ACC112 (cell line): Measurements from ENCODE around the gene KCNH1.

Source experiments
- H2AFZ ChIP-seq: fragments of 200-600 bp; sonication (generic); one replicate; pipeline ENCODE4 v1.6.0; 2017; ENCODE audit warnings: antibody characterized with exemption, low read length; ENCODE audit not compliant: unreplicated experiment
- H3K27ac ChIP-seq: fragments of 200-600 bp; sonication (generic); 2 replicates; pipeline ENCODE4 v1.5.1; 2014; ENCODE audit warnings: low read depth, mild to moderate bottlenecking, antibody characterized with exemption, low read length, moderate library complexity
- H3K27me3 ChIP-seq: fragments of 200-600 bp; sonication (generic); 2 replicates; pipeline ENCODE4 v1.6.1; 2014; ENCODE audit warnings: mild to moderate bottlenecking, antibody characterized with exemption, low read length, moderate library complexity, mixed read lengths; ENCODE audit not compliant: insufficient read depth
- H3K36me3 ChIP-seq: fragments of 200-600 bp; sonication (generic); 2 replicates; pipeline ENCODE4 v1.6.1; 2016; ENCODE audit warnings: mild to moderate bottlenecking, antibody characterized with exemption, low read length, moderate library complexity, mixed read lengths; ENCODE audit not compliant: insufficient read depth
- H3K4me1 ChIP-seq: fragments of 200-600 bp; sonication (generic); one replicate; pipeline ENCODE4 v1.6.1; 2016; ENCODE audit warnings: low read length, mixed read lengths; ENCODE audit not compliant: insufficient read depth, unreplicated experiment, control insufficient read depth
- H3K4me3 ChIP-seq: fragments of 200-600 bp; sonication (generic); 2 replicates; pipeline ENCODE4 v1.5.1; 2014; ENCODE audit warnings: mild to moderate bottlenecking, low read depth, low read length
- H3K79me2 ChIP-seq: fragments of 200-600 bp; sonication (generic); one replicate; pipeline ENCODE4 v1.6.0; 2016; ENCODE audit warnings: low read length; ENCODE audit not compliant: control insufficient read depth, unreplicated experiment, insufficient read depth

Gene KCNH1

DNA sequence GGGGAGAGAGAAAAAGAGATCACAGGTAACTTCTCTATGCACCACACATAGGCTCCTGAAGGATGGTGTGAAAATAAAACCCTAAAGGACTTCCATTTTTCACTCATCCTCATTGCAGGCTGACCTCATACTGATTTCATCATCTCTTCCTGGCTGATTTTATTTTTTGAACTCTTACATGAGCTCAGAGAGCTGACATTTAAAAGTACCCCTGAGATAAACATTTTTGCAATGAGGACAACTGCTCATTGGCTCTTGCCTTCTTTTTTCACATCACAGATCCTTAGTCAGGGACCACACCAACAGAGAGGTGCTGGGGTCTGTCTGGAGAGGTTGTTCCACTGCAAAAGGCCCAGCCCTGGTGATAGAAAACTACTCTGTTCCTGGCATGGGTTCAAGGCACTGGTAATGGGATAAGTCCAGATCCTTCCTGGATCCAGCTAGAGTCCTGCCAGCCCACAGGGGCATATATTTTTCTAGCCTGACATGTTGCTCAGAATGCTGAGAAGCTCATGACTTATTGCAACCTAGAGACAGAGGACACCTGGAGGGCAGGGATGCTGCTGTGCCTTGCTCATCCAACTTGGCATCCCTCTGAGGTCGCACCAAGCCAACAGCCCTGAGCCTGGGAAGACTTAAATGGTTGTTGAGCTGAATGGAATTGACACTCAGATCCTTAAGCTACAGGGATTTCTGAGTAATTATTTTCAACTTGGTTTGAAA, 445.3 kb downstream of the KCNH1 start:
- no peak overlapping the region for H3K4me3 ChIP-seq
- H2AFZ ChIP-seq: no peak overlapping the region
- no peaks in the 10 kb centered on the region for H3K27me3 ChIP-seq
- no peaks in the 10 kb centered on the region for H3K4me1 ChIP-seq
- H3K27ac ChIP-seq: no peak overlapping the region
- no peaks in the 10 kb centered on the region for H3K36me3 ChIP-seq
- no peaks in the 10 kb centered on the region for H3K79me2 ChIP-seq

DNA sequence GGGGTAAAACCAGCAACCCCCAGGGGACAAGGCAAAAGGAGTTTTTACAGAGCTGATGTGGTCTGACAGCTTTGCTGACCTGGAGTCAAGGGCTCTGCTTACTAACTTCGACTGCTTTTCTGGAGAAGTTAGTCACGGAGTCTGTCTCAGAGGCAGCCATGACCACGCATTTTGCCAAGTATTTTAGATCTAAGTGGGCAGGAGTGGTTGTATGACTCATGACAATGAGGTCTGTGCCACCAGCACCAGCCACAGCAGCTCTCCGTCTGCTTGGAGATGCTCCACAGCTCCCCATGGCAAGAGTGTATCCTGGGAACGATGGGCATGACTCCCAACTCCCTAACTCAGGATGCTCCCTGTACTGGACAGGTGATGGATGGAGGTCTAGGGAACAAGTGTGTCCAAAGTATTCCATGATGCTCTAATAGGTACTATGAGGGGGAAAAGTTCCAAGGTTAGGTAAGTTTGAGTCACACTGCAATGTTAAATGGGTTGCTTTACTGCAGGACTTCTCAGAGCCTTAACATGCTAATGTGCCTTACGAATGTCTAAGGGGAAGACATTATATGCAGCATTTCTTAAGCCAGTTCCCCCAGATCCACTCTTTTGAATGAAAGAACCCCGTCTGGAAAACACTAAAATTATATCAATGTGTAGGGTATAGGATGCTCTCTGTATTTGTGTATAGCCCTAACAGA, 446.2 kb downstream of the KCNH1 start:
- Histone ChIP-seq H3K27me3 (no peaks in the 10 kb centered on the region), H3K4me1 (no peaks in the 10 kb centered on the region), H3K36me3 (no peaks in the 10 kb centered on the region), H3K79me2 (no peaks in the 10 kb centered on the region), H3K27ac (no peak overlapping the region), H2AFZ (no peak overlapping the region), H3K4me3 (no peak overlapping the region)

DNA sequence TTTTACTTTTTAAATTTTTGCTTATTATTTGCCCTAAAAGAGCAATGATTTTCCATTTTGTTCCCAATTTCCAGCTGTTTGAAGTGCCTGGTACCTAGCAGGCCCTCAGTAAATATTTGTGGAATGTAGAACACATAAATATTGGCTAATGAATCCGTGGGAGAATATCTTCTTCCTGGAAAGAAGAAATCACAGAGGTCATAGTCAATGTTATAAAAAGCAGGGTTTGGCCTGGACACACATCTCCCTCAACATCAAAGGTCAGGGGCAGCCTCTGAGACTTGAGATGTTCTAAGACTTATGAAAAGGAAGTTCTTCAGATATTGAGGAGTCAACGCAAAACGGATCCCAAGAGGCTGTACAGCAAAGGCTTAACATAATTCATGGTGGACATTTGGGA, 447.1 kb downstream of the KCNH1 start:
- H3K4me3 ChIP-seq: no peak overlapping the region
- no peak overlapping the region for H3K27ac ChIP-seq

DNA sequence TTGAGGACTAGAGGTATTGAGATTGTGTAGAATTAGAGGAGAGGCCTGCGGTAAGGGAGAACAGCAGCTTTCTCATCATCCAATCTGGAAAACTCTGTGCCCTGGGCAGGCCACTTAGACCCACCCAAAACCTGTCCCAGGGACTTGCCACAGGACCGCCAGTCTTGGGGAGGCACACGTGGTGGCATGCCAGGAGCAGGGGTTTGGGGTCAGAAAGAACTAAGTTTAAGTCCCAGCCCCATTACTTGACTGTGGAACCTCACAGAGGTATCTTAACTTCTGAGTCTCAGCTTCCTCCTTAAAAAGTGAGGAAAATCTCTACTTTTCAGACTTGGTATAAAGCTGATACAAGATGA, 448.7 kb downstream of the KCNH1 start:
- Histone ChIP-seq H3K4me1 (no peaks in the 10 kb centered on the region), H3K27ac (no peak overlapping the region), H3K27me3 (no peaks in the 10 kb centered on the region), H3K79me2 (no peaks in the 10 kb centered on the region), H3K4me3 (no peak overlapping the region), H2AFZ (no peak overlapping the region), H3K36me3 (no peaks in the 10 kb centered on the region)

More for the DNA sequence above, 447.1 kb downstream of the KCNH1 start:
- no peaks in the 10 kb centered on the region for H3K79me2 ChIP-seq
- no peaks in the 10 kb centered on the region for H3K36me3 ChIP-seq
- H3K4me1 ChIP-seq: no peaks in the 10 kb centered on the region
- H2AFZ ChIP-seq: no peak overlapping the region
- no peaks in the 10 kb centered on the region for H3K27me3 ChIP-seq

- H3K36me3 ChIP-seq: no peaks in the 10 kb centered on the region
- no peak overlapping the region for H3K27ac ChIP-seq
- no peaks in the 10 kb centered on the region for H3K4me1 ChIP-seq
- H3K79me2 ChIP-seq: no peaks in the 10 kb centered on the region
- no peak overlapping the region for H3K4me3 ChIP-seq
- H3K27me3 ChIP-seq: no peaks in the 10 kb centered on the region
- H2AFZ ChIP-seq: no peak overlapping the region
These were observed 449.3 kb downstream of the KCNH1 start for GRCh38 chr1:210684466-210685294.

DNA sequence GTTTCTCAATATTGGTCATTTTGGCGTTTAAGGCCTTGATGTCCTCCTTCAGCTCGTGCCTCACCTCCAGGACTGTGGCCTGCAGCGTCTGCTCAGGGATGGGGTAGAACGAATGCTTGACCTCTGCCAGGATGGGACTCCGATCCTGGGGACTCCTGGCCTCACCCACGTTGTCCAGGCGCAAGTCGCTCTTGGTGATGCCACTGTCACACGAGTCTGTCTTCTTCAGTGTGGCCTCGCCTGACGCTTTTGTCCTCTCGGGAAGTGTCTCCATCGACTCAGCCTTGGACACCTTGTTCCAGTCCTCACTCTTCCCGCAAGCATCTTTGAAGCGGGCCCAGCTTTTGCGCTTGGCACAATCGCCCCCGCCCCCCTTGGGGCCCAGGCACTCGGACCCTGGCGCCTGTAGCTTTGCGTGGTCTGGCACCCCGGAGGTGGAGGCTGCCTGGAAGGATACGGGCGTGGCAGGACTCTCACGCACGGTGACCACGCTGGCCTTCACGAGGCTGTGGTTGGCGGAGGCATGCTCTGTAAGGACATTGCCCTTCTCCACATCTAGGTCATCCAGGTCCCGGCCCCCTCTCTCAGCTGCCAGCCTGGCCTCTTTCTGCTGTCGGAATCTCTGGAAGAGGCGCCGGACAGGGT, 450.4 kb downstream of the KCNH1 start:
- H3K4me1 ChIP-seq: no peaks in the 10 kb centered on the region
- H3K4me3 ChIP-seq: no peak overlapping the region
- H3K79me2 ChIP-seq: no peaks in the 10 kb centered on the region
- no peak overlapping the region for H3K27ac ChIP-seq
- H3K27me3 ChIP-seq: no peaks in the 10 kb centered on the region
- no peaks in the 10 kb centered on the region for H3K36me3 ChIP-seq
- no peak overlapping the region for H2AFZ ChIP-seq

DNA sequence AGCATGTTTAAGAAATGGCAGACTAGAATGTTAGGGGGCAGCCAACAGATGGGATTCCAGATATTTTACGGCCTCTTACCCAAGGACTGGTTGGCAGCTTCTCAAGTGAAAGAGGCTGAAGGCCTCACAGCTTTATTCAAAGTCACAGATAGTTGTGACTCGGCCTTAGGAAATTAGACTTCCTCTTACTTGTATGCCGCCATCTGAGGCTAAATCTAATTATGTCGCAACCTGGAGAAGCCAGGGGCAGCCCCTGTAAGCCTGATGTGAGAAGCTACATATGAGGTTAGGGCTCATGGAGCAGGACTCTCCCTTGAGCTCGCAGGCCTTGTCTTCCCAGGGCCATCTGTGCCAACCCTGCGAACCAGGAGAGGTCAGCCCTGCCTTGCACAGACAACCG, 452.8 kb downstream of the KCNH1 start:
- no peaks in the 10 kb centered on the region for H3K27me3 ChIP-seq
- H2AFZ ChIP-seq: no peak overlapping the region

DNA sequence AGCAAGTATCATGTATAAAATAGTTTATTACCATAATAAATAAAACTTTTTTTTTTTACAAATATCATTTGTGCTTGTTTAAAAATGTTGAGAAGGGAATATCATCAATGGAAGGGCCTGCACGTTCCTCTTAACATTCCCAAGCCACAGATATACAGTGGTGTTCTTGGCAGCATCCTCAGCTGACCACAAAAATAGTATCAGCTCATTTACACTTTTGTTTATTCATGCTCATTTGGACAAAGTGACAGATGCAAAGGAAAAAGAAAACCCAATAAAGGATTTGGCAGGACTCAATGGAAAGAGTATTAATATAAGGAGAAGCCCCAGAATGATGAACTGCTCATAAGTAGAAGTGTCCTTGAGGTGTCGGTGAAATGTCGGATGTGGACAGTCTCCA, 455.6 kb downstream of the KCNH1 start:
- H3K4me1 ChIP-seq: no peaks in the 10 kb centered on the region
- no peak overlapping the region for H3K27ac ChIP-seq
- no peaks in the 10 kb centered on the region for H3K36me3 ChIP-seq
- no peaks in the 10 kb centered on the region for H3K79me2 ChIP-seq
- no peak overlapping the region for H2AFZ ChIP-seq
- H3K27me3 ChIP-seq: no peaks in the 10 kb centered on the region
- no peak overlapping the region for H3K4me3 ChIP-seq

More for the DNA sequence above, 452.8 kb downstream of the KCNH1 start:
- H3K4me1 ChIP-seq: no peaks in the 10 kb centered on the region
- no peaks in the 10 kb centered on the region for H3K79me2 ChIP-seq
- no peaks in the 10 kb centered on the region for H3K36me3 ChIP-seq
- H3K4me3 ChIP-seq: no peak overlapping the region
- no peak overlapping the region for H3K27ac ChIP-seq

GRCh38 chr1:210677533-210677932, 456.4 kb downstream of the KCNH1 start:
- Histone ChIP-seq H3K27ac (no peak overlapping the region), H3K4me3 (no peak overlapping the region), H3K36me3 (no peaks in the 10 kb centered on the region), H3K27me3 (no peaks in the 10 kb centered on the region), H3K4me1 (no peaks in the 10 kb centered on the region), H3K79me2 (no peaks in the 10 kb centered on the region), H2AFZ (no peak overlapping the region)

DNA sequence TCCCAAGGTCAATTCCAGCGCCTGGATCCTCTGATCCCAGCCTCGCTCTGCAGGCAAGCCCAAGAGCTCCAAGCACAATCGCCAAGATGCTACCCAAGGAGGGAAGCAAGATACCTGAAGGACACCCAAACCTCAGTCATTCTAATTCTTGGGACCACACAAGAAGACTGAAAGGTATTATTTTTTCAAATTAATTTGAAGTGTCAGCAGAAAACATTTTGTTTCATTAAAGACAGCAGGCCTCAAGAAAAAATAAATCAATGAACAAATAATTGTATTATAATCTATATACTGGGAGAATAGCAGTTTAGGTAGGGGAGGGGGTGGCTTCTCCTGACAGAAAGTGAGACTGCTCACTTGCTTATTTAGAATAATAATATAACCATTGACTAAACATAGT, 457.4 kb downstream of the KCNH1 start:
- no peaks in the 10 kb centered on the region for H3K27me3 ChIP-seq
- H2AFZ ChIP-seq: no peak overlapping the region
- no peaks in the 10 kb centered on the region for H3K4me1 ChIP-seq
- H3K4me3 ChIP-seq: no peak overlapping the region
- no peak overlapping the region for H3K27ac ChIP-seq
- no peaks in the 10 kb centered on the region for H3K36me3 ChIP-seq
- H3K79me2 ChIP-seq: no peaks in the 10 kb centered on the region
